B cell (primary cell): ENCODE measurements around the gene SMIM35.

Source experiments
- CTCF ChIP-seq: fragments of 200-600 bp; IDR thresholded peaks from one replicate; pipeline ENCODE4 v1.8.0; 2022; ENCODE audit warnings: antibody characterized with exemption, mild to moderate bottlenecking
- EZH2 ChIP-seq: IDR thresholded peaks from 2 replicates; pipeline ENCODE4 v1.6.1; 2012; ENCODE audit warnings: borderline replicate concordance, low read depth, mild to moderate bottlenecking, moderate library complexity, low read length; ENCODE audit not compliant: insufficient read depth, poor library complexity, severe bottlenecking

- TF ChIP-seq CTCF (no peak), EZH2 (no peak)
These were observed 6.5 kb downstream of the SMIM35 start for GRCh38 chr11:118080296-118080695.
